HEK293 (cell line): ENCODE results near the gene TESMIN.

ENCODE experiments used
- CTCF ChIA-PET: fragments of 350-600 bp; formaldehyde crosslinking; extraction: SDS; loops from one replicate; lab custom pipeline; 2021; ENCODE audit warnings: antibody characterized with exemption; lab: Yijun Ruan, JAX
- POLR2A ChIA-PET: fragments of 300-600 bp; formaldehyde crosslinking; extraction: SDS; loops from one replicate; lab custom pipeline; 2020; ENCODE audit warnings: antibody characterized with exemption, inconsistent platforms; lab: Yijun Ruan, JAX
- H3K27ac ChIP-seq: fragments of 200-500 bp; sonication (Bioruptor generic); 2 replicates; pipeline ENCODE4 v1.5.1; 2014; ENCODE audit warnings: low read depth, low read length, control low read depth, inconsistent platforms; ENCODE audit errors: extremely low read depth
- H3K36me3 ChIP-seq, 2 experiments: fragments of 200-500 bp in 1 of 2; sonication (Bioruptor generic) in 1 of 2; 1 replicate in 1 of 2; 2 replicates in 1 of 2; pipeline ENCODE4 v1.5.1; 2014 to 2017; ENCODE audit warnings: inconsistent platforms in 2 of 2, low read length in 2 of 2; ENCODE audit not compliant: control insufficient read depth in 2 of 2, insufficient read depth in 1 of 2
- H3K4me1 ChIP-seq: fragments of 200-500 bp; sonication (Bioruptor generic); 2 replicates; pipeline ENCODE4 v1.5.1; 2014; ENCODE audit warnings: mild to moderate bottlenecking, low read length, inconsistent platforms; ENCODE audit not compliant: control insufficient read depth, insufficient read depth
- H3K4me3 ChIP-seq: 2 replicates; pipeline ENCODE4 v1.5.1; 2011; ENCODE audit warnings: low read depth, mild to moderate bottlenecking, control low read depth, low read length, moderate library complexity
- H3K9me3 ChIP-seq: fragments of 200-500 bp; sonication (Bioruptor generic); 2 replicates; pipeline ENCODE4 v1.5.1; 2014; ENCODE audit warnings: low read depth, low read length, inconsistent platforms; ENCODE audit not compliant: control insufficient read depth, insufficient read depth
- HIC1 ChIP-seq: fragments of 450-650 bp; formaldehyde crosslinking; IDR thresholded peaks from 2 replicates; pipeline ENCODE4 v1.5.1; 2016; ENCODE audit warnings: missing biosample characterization, missing genetic modification characterization
- KLF8 ChIP-seq: fragments of 450-650 bp; formaldehyde crosslinking; IDR thresholded peaks from 2 replicates; pipeline ENCODE4 v1.5.1; 2016; ENCODE audit warnings: missing biosample characterization, missing genetic modification characterization
- PRDM2 ChIP-seq: fragments of 450-650 bp; formaldehyde crosslinking; IDR thresholded peaks from 2 replicates; pipeline ENCODE4 v1.5.1; 2016; ENCODE audit warnings: missing biosample characterization, missing genetic modification characterization, borderline replicate concordance
- TRIM28 ChIP-seq: IDR thresholded peaks from 2 replicates; pipeline ENCODE4 v1.6.1; 2011; ENCODE audit warnings: low read length, control low read depth, borderline replicate concordance
- ZIC2 ChIP-seq: fragments of 450-650 bp; formaldehyde crosslinking; IDR thresholded peaks from 2 replicates; pipeline ENCODE4 v1.5.1; 2016; ENCODE audit warnings: missing biosample characterization, missing genetic modification characterization
- ZNF2 ChIP-seq: fragments of 450-650 bp; formaldehyde crosslinking; IDR thresholded peaks from 2 replicates; pipeline ENCODE4 v1.5.1; 2016; ENCODE audit warnings: missing biosample characterization, missing genetic modification characterization
- ZNF311 ChIP-seq: fragments of 450-650 bp; formaldehyde crosslinking; IDR thresholded peaks from 2 replicates; pipeline ENCODE4 v1.5.1; 2017; ENCODE audit warnings: missing biosample characterization, missing genetic modification characterization, borderline replicate concordance
- ZNF354C ChIP-seq: fragments of 450-650 bp; formaldehyde crosslinking; IDR thresholded peaks from 2 replicates; pipeline ENCODE4 v1.5.1; 2016; ENCODE audit warnings: missing biosample characterization, missing genetic modification characterization, low read depth, borderline replicate concordance
- ZNF37A ChIP-seq: fragments of 450-650 bp; IDR thresholded peaks from 2 replicates; pipeline ENCODE4 v1.5.1; 2018; ENCODE audit warnings: missing biosample characterization, missing genetic modification characterization
- ZNF398 ChIP-seq: fragments of 450-650 bp; formaldehyde crosslinking; IDR thresholded peaks from 2 replicates; pipeline ENCODE4 v1.5.1; 2017; ENCODE audit warnings: missing biosample characterization, missing genetic modification characterization
- ZNF510 ChIP-seq: fragments of 450-650 bp; formaldehyde crosslinking; IDR thresholded peaks from 2 replicates; pipeline ENCODE4 v1.5.1; 2018; ENCODE audit warnings: mild to moderate bottlenecking, missing genetic modification characterization, missing biosample characterization; ENCODE audit not compliant: insufficient replicate concordance
- ZNF558 ChIP-seq: fragments of 450-650 bp; formaldehyde crosslinking; IDR thresholded peaks from 2 replicates; pipeline ENCODE4 v1.5.1; 2016; ENCODE audit warnings: missing biosample characterization, missing genetic modification characterization
- ZNF600 ChIP-seq: fragments of 450-650 bp; formaldehyde crosslinking; IDR thresholded peaks from 2 replicates; pipeline ENCODE4 v1.5.1; 2016; ENCODE audit warnings: missing biosample characterization, missing genetic modification characterization
- ZNF792 ChIP-seq: fragments of 450-650 bp; formaldehyde crosslinking; IDR thresholded peaks from 2 replicates; pipeline ENCODE4 v1.5.1; 2016; ENCODE audit warnings: missing biosample characterization, missing genetic modification characterization
- ZSCAN23 ChIP-seq: fragments of 450-650 bp; formaldehyde crosslinking; IDR thresholded peaks from 2 replicates; pipeline ENCODE4 v1.5.1; 2016; ENCODE audit warnings: missing biosample characterization, missing genetic modification characterization

Gene TESMIN

GRCh38 chr11:68721075-68721474 is 30.2 kb downstream of the TESMIN start (continued):
- no peak for TF ChIP-seq PRDM2 (tag by site-specific recombination)
- TF ChIP-seq, all 188 proteins: peak for 2

GRCh38 chr11:68715456-68716122 is 35.7 kb downstream of the TESMIN start:
- no peaks in the 10 kb centered on the region for H3K4me1 ChIP-seq
- H3K36me3 ChIP-seq: no peaks in the 10 kb centered on the region
- POLR2A ChIA-PET: no interaction called here
- CTCF ChIA-PET: no interaction called here
- TF ChIP-seq ZNF510 (no peak), ZNF2 (tag by site-specific recombination) (no peak), ZSCAN23 (tag by site-specific recombination) (no peak), ZNF37A (tag by site-specific recombination) (no peak), ZIC2 (tag by site-specific recombination) (no peak), ZNF558 (no peak), KLF8 (tag by site-specific recombination) (no peak), ZNF398 (tag by site-specific recombination) (no peak), ZNF354C (tag by site-specific recombination) (no peak), TRIM28 (no peak), HIC1 (tag by site-specific recombination) (no peak), ZNF792 (tag by site-specific recombination) (no peak), ZNF311 (tag by site-specific recombination) (no peak), ZNF600 (tag by site-specific recombination) (no peak)
- no peak overlapping the region for H3K4me3 ChIP-seq
- H3K27ac ChIP-seq: no peak overlapping the region
- H3K9me3 ChIP-seq: no peaks in the 10 kb centered on the region
